ENCODE results near the gene CCT6A.
"Not testable (repeated sequence)": the region's sequence is repeated elsewhere in the genome, so short reads cannot be mapped to it uniquely, and the experiment has no call there.

CCT6A gene

GRCh38 chr7:56104138-56104537 is 52.6 kb downstream of the CCT6A start:
- not testable (repeated sequence) for H3K56ac ChIP-seq (ENCODE audit: low read length); H3K79me1 ChIP-seq (ENCODE audit: low read length); H3K4me1 ChIP-seq (ENCODE audit: control insufficient read depth, low read depth, low read length); H3K23ac ChIP-seq (ENCODE audit: low read length); H3K9ac ChIP-seq (ENCODE audit: low read length); H3K36me3 ChIP-seq (ENCODE audit: control insufficient read depth, insufficient read depth, low read length); DNase-seq; H4K5ac ChIP-seq (ENCODE audit: low read length); H3K27me3 ChIP-seq (ENCODE audit: insufficient read depth, low read length, poor library complexity); H3K4ac ChIP-seq (ENCODE audit: low read depth, low read length); H2BK15ac ChIP-seq (replicated peaks; ENCODE audit: low read depth); H3K4me2 ChIP-seq (ENCODE audit: low read length); H3K27ac ChIP-seq (ENCODE audit: low read depth, low read length); H3K4me3 ChIP-seq (ENCODE audit: low read length); H4K8ac ChIP-seq (ENCODE audit: low read depth, low read length); H3K18ac ChIP-seq (ENCODE audit: low read length); H2BK120ac ChIP-seq (ENCODE audit: low read depth, low read length); H2BK5ac ChIP-seq (ENCODE audit: low read length); H2AK5ac ChIP-seq (ENCODE audit: low read length)
- H3K79me2 ChIP-seq (ENCODE audit: control insufficient read depth, insufficient read depth, low read length): peaks cover 14% of the 10 kb centered on the region
- WGBS (ENCODE audit: extremely low coverage, insufficient coverage, low lambda C conversion rate): no CpG with 5 or more reads among the region's 9 CpGs

- Histone ChIP-seq H3K23ac (ENCODE audit: low read length) (no peak overlapping the region), H3K27ac (ENCODE audit: low read depth, low read length) (no peak overlapping the region), H3K4me1 (ENCODE audit: control insufficient read depth, low read depth, low read length) (peaks cover 1% of the 10 kb centered on the region), H3K36me3 (ENCODE audit: control insufficient read depth, insufficient read depth, low read length) (peaks cover 7% of the 10 kb centered on the region), H2AK5ac (ENCODE audit: low read length) (no peak overlapping the region), H4K8ac (ENCODE audit: low read depth, low read length) (no peak overlapping the region), H3K18ac (ENCODE audit: low read length) (no peak overlapping the region), H2BK120ac (ENCODE audit: low read depth, low read length) (no peak overlapping the region), H2BK5ac (ENCODE audit: low read length) (no peak overlapping the region), H3K79me2 (ENCODE audit: control insufficient read depth, insufficient read depth, low read length) (peaks cover 14% of the 10 kb centered on the region), H3K79me1 (ENCODE audit: low read length) (peaks cover 3% of the 10 kb centered on the region), H3K4ac (ENCODE audit: low read depth, low read length) (no peak overlapping the region), H3K4me2 (ENCODE audit: low read length) (peak overlapping the region; percentile 70), H3K4me3 (ENCODE audit: low read length) (peak overlapping the region; percentile 99), H4K5ac (ENCODE audit: low read length) (no peak overlapping the region), H2BK15ac (replicated peaks; ENCODE audit: low read depth) (no peak overlapping the region), H3K56ac (ENCODE audit: low read length) (peak overlapping the region; percentile 91), H3K9ac (ENCODE audit: low read length) (peak overlapping the region; percentile 96), H3K27me3 (ENCODE audit: insufficient read depth, low read length, poor library complexity) (no peaks in the 10 kb centered on the region)
- peak; percentile 31 for DNase-seq
- WGBS (ENCODE audit: extremely low coverage, insufficient coverage, low lambda C conversion rate): no CpG with 5 or more reads among the region's 6 CpGs
These were observed 53.9 kb downstream of the CCT6A start for GRCh38 chr7:56105508-56105907.

DNA sequence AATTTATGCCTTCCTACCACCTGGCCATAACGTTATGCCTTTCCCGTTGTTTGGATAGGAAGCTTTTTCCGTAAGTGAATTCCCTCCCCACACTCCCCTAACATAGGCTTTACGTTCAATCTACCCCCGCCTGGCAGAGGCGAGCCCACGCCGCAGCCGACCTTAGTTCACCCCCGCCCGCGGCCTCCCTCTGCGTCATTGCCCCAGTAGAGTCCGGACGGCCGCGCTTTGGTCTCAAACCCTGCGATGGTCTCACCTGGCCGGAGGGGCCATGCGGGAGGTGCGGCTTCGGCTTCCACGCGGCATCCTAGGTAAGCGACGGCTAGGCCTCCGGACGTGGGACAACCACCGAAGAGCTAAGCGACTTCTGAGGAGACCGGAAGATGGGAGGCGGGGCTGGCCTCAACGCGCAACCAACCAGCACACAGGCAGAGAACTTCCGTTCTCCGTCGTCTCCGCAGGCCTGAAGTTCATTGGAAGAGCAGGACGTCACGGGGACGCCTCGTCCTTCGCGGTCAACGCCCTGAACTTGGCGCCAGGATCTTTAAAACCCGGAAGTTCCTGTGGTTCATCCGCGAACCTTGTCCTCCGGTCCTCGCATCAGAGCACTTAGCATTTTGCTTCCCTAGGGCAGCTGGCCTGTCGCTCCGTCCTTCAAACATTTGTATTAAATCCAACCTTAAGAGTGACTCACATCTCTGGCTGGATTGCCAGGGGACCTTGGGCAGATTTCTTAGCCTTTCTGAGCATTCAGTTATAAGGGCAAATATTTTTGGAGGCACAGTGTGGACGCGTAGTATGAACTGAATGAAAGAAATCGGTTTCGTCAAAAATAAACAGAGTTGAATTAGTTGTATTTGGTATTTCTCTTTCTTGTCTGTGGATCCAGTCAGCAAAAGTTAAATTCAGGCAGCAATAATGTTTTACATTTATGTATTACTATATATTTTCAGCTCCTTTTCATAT is 54.8 kb downstream of the CCT6A start, which contains the start of gene CHCHD2:
Gene CHCHD2, minus strand, starts transcription at position 369 of the 966 bp plus-strand sequence. Its CDS starts 63 bp downstream, at position 306.
- Histone ChIP-seq H3K4ac (ENCODE audit: low read depth, low read length) (no peak within 1 kb of the TSS), H3K9ac (ENCODE audit: low read length) (peak within 1 kb of the TSS; percentile 96), H3K23ac (ENCODE audit: low read length) (no peak within 1 kb of the TSS), H3K79me1 (ENCODE audit: low read length) (peaks cover 3% of the 10 kb centered on the region), H2BK5ac (ENCODE audit: low read length) (no peak within 1 kb of the TSS), H3K4me1 (ENCODE audit: control insufficient read depth, low read depth, low read length) (peaks cover 1% of the 10 kb centered on the region), H3K79me2 (ENCODE audit: control insufficient read depth, insufficient read depth, low read length) (peaks cover 14% of the 10 kb centered on the region), H3K18ac (ENCODE audit: low read length) (no peak within 1 kb of the TSS), H2BK120ac (ENCODE audit: low read depth, low read length) (no peak within 1 kb of the TSS), H3K56ac (ENCODE audit: low read length) (peak within 1 kb of the TSS; percentile 91), H3K4me3 (ENCODE audit: low read length) (peak within 1 kb of the TSS; percentile 99), H4K8ac (ENCODE audit: low read depth, low read length) (no peak within 1 kb of the TSS), H3K27ac (ENCODE audit: low read depth, low read length) (no peak within 1 kb of the TSS), H3K27me3 (ENCODE audit: insufficient read depth, low read length, poor library complexity) (no peaks in the 10 kb centered on the region), H3K36me3 (ENCODE audit: control insufficient read depth, insufficient read depth, low read length) (peaks cover 6% of the 10 kb centered on the region), H2BK15ac (replicated peaks; ENCODE audit: low read depth) (no peak within 1 kb of the TSS), H4K5ac (ENCODE audit: low read length) (no peak within 1 kb of the TSS), H3K4me2 (ENCODE audit: low read length) (peak within 1 kb of the TSS; percentile 70), H2AK5ac (ENCODE audit: low read length) (no peak within 1 kb of the TSS)
- peak; percentile 99 for DNase-seq
- WGBS (ENCODE audit: extremely low coverage, insufficient coverage, low lambda C conversion rate): no CpG with 5 or more reads among the region's 57 CpGs

- peaks cover 1% of the 10 kb centered on the region for H3K4me1 ChIP-seq (ENCODE audit: control insufficient read depth, low read depth, low read length)
- no peak overlapping the region for H4K8ac ChIP-seq (ENCODE audit: low read depth, low read length)
- no peaks in the 10 kb centered on the region for H3K27me3 ChIP-seq (ENCODE audit: insufficient read depth, low read length, poor library complexity)
- no peak overlapping the region for H3K9ac ChIP-seq (ENCODE audit: low read length)
- no peak overlapping the region for H3K27ac ChIP-seq (ENCODE audit: low read depth, low read length)
- peaks cover 4% of the 10 kb centered on the region for H3K36me3 ChIP-seq (ENCODE audit: control insufficient read depth, insufficient read depth, low read length)
- H3K56ac ChIP-seq (ENCODE audit: low read length): no peak overlapping the region
- no peak overlapping the region for H3K18ac ChIP-seq (ENCODE audit: low read length)
- no peak overlapping the region for H3K23ac ChIP-seq (ENCODE audit: low read length)
- H3K4me3 ChIP-seq (ENCODE audit: low read length): no peak overlapping the region
- no CpG with 5 or more reads among the region's 1 CpG for WGBS (ENCODE audit: extremely low coverage, insufficient coverage, low lambda C conversion rate)
- H3K4me2 ChIP-seq (ENCODE audit: low read length): no peak overlapping the region
- H4K5ac ChIP-seq (ENCODE audit: low read length): no peak overlapping the region
- H2BK15ac ChIP-seq (replicated peaks; ENCODE audit: low read depth): no peak overlapping the region
- peaks cover 14% of the 10 kb centered on the region for H3K79me2 ChIP-seq (ENCODE audit: control insufficient read depth, insufficient read depth, low read length)
- H2AK5ac ChIP-seq (ENCODE audit: low read length): no peak overlapping the region
- peaks cover 3% of the 10 kb centered on the region for H3K79me1 ChIP-seq (ENCODE audit: low read length)
- no peak overlapping the region for H2BK5ac ChIP-seq (ENCODE audit: low read length)
- no peak overlapping the region for H3K4ac ChIP-seq (ENCODE audit: low read depth, low read length)
- no peak for DNase-seq
- H2BK120ac ChIP-seq (ENCODE audit: low read depth, low read length): no peak overlapping the region
These were observed 56.3 kb downstream of the CCT6A start for GRCh38 chr7:56107954-56108258.

GRCh38 chr7:56110611-56111010 is 59.0 kb downstream of the CCT6A start:
- Histone ChIP-seq H3K4me2 (ENCODE audit: low read length) (no peak overlapping the region), H3K4me3 (ENCODE audit: low read length) (no peak overlapping the region), H3K9ac (ENCODE audit: low read length) (no peak overlapping the region), H3K27ac (ENCODE audit: low read depth, low read length) (no peak overlapping the region), H3K4me1 (ENCODE audit: control insufficient read depth, low read depth, low read length) (no peaks in the 10 kb centered on the region), H4K8ac (ENCODE audit: low read depth, low read length) (no peak overlapping the region), H3K27me3 (ENCODE audit: insufficient read depth, low read length, poor library complexity) (no peaks in the 10 kb centered on the region), H3K18ac (ENCODE audit: low read length) (no peak overlapping the region), H2AK5ac (ENCODE audit: low read length) (no peak overlapping the region), H2BK15ac (replicated peaks; ENCODE audit: low read depth) (no peak overlapping the region), H3K36me3 (ENCODE audit: control insufficient read depth, insufficient read depth, low read length) (no peaks in the 10 kb centered on the region), H4K5ac (ENCODE audit: low read length) (no peak overlapping the region), H3K23ac (ENCODE audit: low read length) (no peak overlapping the region), H2BK120ac (ENCODE audit: low read depth, low read length) (no peak overlapping the region), H2BK5ac (ENCODE audit: low read length) (no peak overlapping the region), H3K79me2 (ENCODE audit: control insufficient read depth, insufficient read depth, low read length) (peaks cover 5% of the 10 kb centered on the region), H3K4ac (ENCODE audit: low read depth, low read length) (no peak overlapping the region), H3K56ac (ENCODE audit: low read length) (no peak overlapping the region), H3K79me1 (ENCODE audit: low read length) (no peaks in the 10 kb centered on the region)
- no peak for DNase-seq
- no CpG with 5 or more reads among the region's 1 CpG for WGBS (ENCODE audit: extremely low coverage, insufficient coverage, low lambda C conversion rate)
